ENCODE data around the gene MAGOH.
"Not testable (repeated sequence)": the region's sequence is repeated elsewhere in the genome, so short reads cannot be mapped to it uniquely, and the experiment has no call there.

- TF ChIP-seq CTCF (conservative IDR thresholded peaks at IDR 0.05 in 1 of 2, IDR thresholded peaks at IDR 0.05 in 1 of 2; ENCODE audit: low read depth in 1 of 2, low read length in 2 of 2); EZH2 (IDR thresholded peaks at IDR 0.05; ENCODE audit: low read length, missing control alignments): not testable (repeated sequence)
Measured at GRCh38 chr1:53206083-53206685, 32.1 kb downstream of the MAGOH start.
